Fibroblast of the aortic adventitia (primary cell): ENCODE results near the gene ANGEL2. TPM values are rescaled to one million over a fixed set of nuclear protein-coding genes. Genes with fewer than 3 reads are reported as not detected.

ENCODE experiments used
- DNase-seq: peaks from one replicate; pipeline ENCODE4 v3.0.0-alpha.2; 2010; ENCODE audit warnings: low read depth
- H3K4me3 ChIP-seq: 2 replicates; pipeline ENCODE4 v1.5.1; 2011; ENCODE audit warnings: low read depth, mild to moderate bottlenecking, control low read depth, low read length, moderate library complexity
- total RNA-seq: library from RNA; depleted of rRNA; stranded (reverse); fragments of >200 nt; gene quantifications from 2 replicates; pipeline ENCODE4 v1.2.3, GENCODE V29; 2012; ENCODE audit warnings: low replicate concordance
- TF ChIP-seq, protein P1 (sequence below): IDR thresholded peaks from 2 replicates; pipeline ENCODE4 v1.5.1; 2011; ENCODE audit warnings: mild to moderate bottlenecking, low read length, control low read depth, inconsistent platforms; ENCODE audit not compliant: insufficient read depth

ANGEL2 gene
- total RNA-seq, 1 donor = 63.4 TPM

GRCh38 chr1:212951947-212952640 is 63.6 kb downstream of the ANGEL2 start:
- peak; percentile 32 for DNase-seq
- no peak overlapping the region for H3K4me3 ChIP-seq
- TF ChIP-seq, protein P1, sequence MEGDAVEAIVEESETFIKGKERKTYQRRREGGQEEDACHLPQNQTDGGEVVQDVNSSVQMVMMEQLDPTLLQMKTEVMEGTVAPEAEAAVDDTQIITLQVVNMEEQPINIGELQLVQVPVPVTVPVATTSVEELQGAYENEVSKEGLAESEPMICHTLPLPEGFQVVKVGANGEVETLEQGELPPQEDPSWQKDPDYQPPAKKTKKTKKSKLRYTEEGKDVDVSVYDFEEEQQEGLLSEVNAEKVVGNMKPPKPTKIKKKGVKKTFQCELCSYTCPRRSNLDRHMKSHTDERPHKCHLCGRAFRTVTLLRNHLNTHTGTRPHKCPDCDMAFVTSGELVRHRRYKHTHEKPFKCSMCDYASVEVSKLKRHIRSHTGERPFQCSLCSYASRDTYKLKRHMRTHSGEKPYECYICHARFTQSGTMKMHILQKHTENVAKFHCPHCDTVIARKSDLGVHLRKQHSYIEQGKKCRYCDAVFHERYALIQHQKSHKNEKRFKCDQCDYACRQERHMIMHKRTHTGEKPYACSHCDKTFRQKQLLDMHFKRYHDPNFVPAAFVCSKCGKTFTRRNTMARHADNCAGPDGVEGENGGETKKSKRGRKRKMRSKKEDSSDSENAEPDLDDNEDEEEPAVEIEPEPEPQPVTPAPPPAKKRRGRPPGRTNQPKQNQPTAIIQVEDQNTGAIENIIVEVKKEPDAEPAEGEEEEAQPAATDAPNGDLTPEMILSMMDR = no peak

GRCh38 chr1:212951126-212951946 is 64.3 kb downstream of the ANGEL2 start:
- peak overlapping the region; percentile 64 for H3K4me3 ChIP-seq
- DNase-seq = no peak
- TF ChIP-seq, protein P1 = no peak

- DNase-seq = peak; percentile 56
- H3K4me3 ChIP-seq = peak within 1 kb of the TSS; percentile 64
- TF ChIP-seq, protein P1 = peak; percentile 8
Observed at GRCh38 chr1:212950243-212951125, 65.2 kb downstream of the ANGEL2 start, which contains the start of gene VASH2. Gene VASH2, plus strand, starts transcription at chr1:212950541. Its CDS starts 1,002 bp downstream, at chr1:212951543.

DNA sequence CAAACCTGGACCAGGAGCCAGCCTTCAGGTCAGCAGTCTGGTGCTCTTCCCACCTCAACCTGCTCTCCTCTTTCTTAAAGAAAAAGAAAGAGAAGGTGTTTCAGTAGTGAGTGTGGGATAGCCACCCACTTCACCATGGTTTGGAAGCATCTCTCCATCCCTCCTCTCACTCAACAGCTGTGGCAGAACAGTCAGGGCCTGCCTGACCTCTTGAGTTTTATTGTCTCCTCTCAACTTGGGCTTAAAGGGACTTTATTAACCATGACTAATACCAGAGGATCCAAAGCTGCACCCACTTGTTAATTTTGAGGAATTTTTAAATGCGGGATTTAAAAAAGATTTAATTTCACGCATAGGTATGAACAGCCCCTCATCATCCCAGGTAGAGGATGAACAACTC is 65.9 kb downstream of the ANGEL2 start:
- TF ChIP-seq, protein P1 = no peak
- H3K4me3 ChIP-seq = peak overlapping the region; percentile 64
- no peak for DNase-seq

GRCh38 chr1:212946872-212947271 is 68.8 kb downstream of the ANGEL2 start:
- no peak for DNase-seq
- no peak overlapping the region for H3K4me3 ChIP-seq
- TF ChIP-seq, protein P1 = no peak

GRCh38 chr1:212945463-212946160 is 70.1 kb downstream of the ANGEL2 start:
- TF ChIP-seq, protein P1 = no peak
- DNase-seq = no peak
- H3K4me3 ChIP-seq = no peak overlapping the region
